Activated B cell treated with CpG ODN at 0.5 μM for 24 hours (primary cell): ENCODE results near the gene RABGAP1L. TPM values are rescaled to one million over a fixed set of nuclear protein-coding genes. Genes with fewer than 3 reads are reported as not detected.

ENCODE experiments used
- ATAC-seq: fragments of 200-7000 bp; cut with Tn5 transposase; one replicate; pipeline ENCODE4 v1.10.0; 2021; ENCODE audit warnings: low read depth, mild to moderate bottlenecking, moderate library complexity
- CTCF ChIA-PET: fragments of 350-600 bp; sonication (Branson Sonifier 250); formaldehyde crosslinking; loops from one replicate; lab custom pipeline; 2021; ENCODE audit warnings: antibody characterized with exemption; lab: Charles Lee
- POLR2A ChIA-PET: fragments of 350-600 bp; sonication (Branson Sonifier 250); formaldehyde crosslinking; loops from one replicate; lab custom pipeline; 2021; ENCODE audit warnings: antibody characterized with exemption; lab: Charles Lee
- DNase-seq: peaks from one replicate; pipeline ENCODE4 v3.0.0; 2022
- H3K27ac Mint-ChIP-seq: one replicate; pipeline ENCODE4 v1.8.0; 2020; ENCODE audit warnings: mixed read lengths
- H3K27me3 Mint-ChIP-seq: one replicate; pipeline ENCODE4 v1.8.0; 2021; ENCODE audit warnings: mixed read lengths
- H3K36me3 Mint-ChIP-seq: one replicate; pipeline ENCODE4 v1.8.0; 2021; ENCODE audit warnings: low read depth, mixed read lengths
- H3K4me1 Mint-ChIP-seq: one replicate; pipeline ENCODE4 v1.8.0; 2021; ENCODE audit warnings: mixed read lengths
- H3K4me3 Mint-ChIP-seq: one replicate; pipeline ENCODE4 v1.8.0; 2020; ENCODE audit warnings: mild to moderate bottlenecking, mixed read lengths
- H3K9me3 Mint-ChIP-seq: one replicate; pipeline ENCODE4 v1.8.0; 2020; ENCODE audit warnings: mixed read lengths
- CTCF ChIP-seq: fragments of 200-600 bp; IDR thresholded peaks from one replicate; pipeline ENCODE4 v1.8.0; 2022; ENCODE audit warnings: antibody characterized with exemption, mild to moderate bottlenecking
- intact Hi-C: fragments of 100-400 bp; cut with micrococcal nuclease; formaldehyde crosslinking; loops from one replicate; pipeline ENCODE4 v1.15.1; 2024
- total RNA-seq: library from RNA; stranded (reverse); gene quantifications from 2 replicates; pipeline ENCODE4 v1.2.3, GENCODE V29; 2022

The RABGAP1L gene
- total RNA-seq, 1 donor from 2014 or later, result 126 TPM

GRCh38 chr1:174797398-174797797 is 638.1 kb downstream of the RABGAP1L start:
- H3K4me3 Mint-ChIP-seq, result no peak overlapping the region
- TF ChIP-seq CTCF, result no peak
- no peaks in the 10 kb centered on the region for H3K27me3 Mint-ChIP-seq
- DNase-seq (no peak), ATAC-seq (no peak)
- H3K27ac Mint-ChIP-seq, result no peak overlapping the region
- ChIA-PET CTCF (no interaction called here), POLR2A (no interaction called here)
- intact Hi-C loops, result no loop called here
- H3K4me1 Mint-ChIP-seq, result peaks cover 5% of the 10 kb centered on the region
- H3K36me3 Mint-ChIP-seq, result no peaks in the 10 kb centered on the region
- H3K9me3 Mint-ChIP-seq, result no peaks in the 10 kb centered on the region

GRCh38 chr1:174799136-174799479 is 639.8 kb downstream of the RABGAP1L start:
- no peaks in the 10 kb centered on the region for H3K36me3 Mint-ChIP-seq
- H3K4me1 Mint-ChIP-seq, result peaks cover 11% of the 10 kb centered on the region
- no peak overlapping the region for H3K27ac Mint-ChIP-seq
- no peak for TF ChIP-seq CTCF
- POLR2A ChIA-PET, result interaction anchor here (0.5 to 2.1 kb wide), 18 partner anchors 10 to 777 kb away, joined by 3 to 61 read pairs (median 5); partner anchors contain the start of genes CACYBP, MRPS14 and RC3H1
- intact Hi-C loops, result loop anchor here (1.0 to 2.0 kb wide), 3 partner anchors 22 to 224 kb away; partner anchors contain the start of genes CACYBP and MRPS14
- no peak for ATAC-seq
- CTCF ChIA-PET, result interaction anchor here (1.0 to 1.7 kb wide), 4 partner anchors 30 to 200 kb away, joined by 3 to 6 read pairs (median 5); no protein-coding TSS in a partner anchor
- no peak for DNase-seq
- H3K9me3 Mint-ChIP-seq, result no peaks in the 10 kb centered on the region
- H3K4me3 Mint-ChIP-seq, result no peak overlapping the region
- H3K27me3 Mint-ChIP-seq, result no peaks in the 10 kb centered on the region

DNA sequence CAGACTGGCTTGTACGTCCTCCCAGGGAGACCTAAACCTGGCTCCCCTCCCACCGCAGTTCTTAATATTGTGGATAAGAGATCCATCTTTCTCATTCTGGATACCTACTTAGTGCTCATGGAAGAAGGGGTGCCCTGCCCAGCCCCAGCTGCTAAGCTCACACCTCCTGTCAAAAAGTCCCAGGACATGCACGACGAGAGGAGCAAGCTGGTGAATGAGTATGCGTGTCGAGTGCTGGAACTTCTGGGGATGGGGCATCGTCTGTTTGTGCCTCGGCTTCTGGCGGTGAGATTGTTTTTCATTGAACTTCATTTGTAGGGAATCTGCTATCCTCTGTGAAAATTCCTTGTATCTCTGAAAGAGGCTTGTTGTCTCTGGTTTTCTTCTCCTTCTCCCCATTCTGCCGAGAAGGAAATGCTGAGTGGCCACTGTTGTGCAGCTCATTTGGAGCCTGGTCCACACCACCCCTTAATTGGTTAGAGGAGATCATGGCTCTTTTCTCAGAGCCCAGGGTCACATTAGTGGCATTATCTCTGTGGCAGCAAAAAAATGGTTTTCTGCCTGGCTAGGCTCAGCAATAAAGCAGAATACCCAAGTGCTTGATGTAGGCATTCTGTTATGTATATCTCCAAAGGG is 641.0 kb downstream of the RABGAP1L start:
- CTCF ChIA-PET, result interaction anchor here (1.0 to 1.7 kb wide), 4 partner anchors 31 to 198 kb away, joined by 3 to 6 read pairs (median 5); no protein-coding TSS in a partner anchor
- no peak for TF ChIP-seq CTCF
- POLR2A ChIA-PET, result interaction anchor here (0.6 to 2.1 kb wide), 15 partner anchors 9 to 778 kb away, joined by 3 to 61 read pairs (median 6); partner anchors contain the start of genes CACYBP, MRPS14 and RC3H1
- peaks cover 11% of the 10 kb centered on the region for H3K4me1 Mint-ChIP-seq
- no peak overlapping the region for H3K27ac Mint-ChIP-seq
- H3K9me3 Mint-ChIP-seq, result no peaks in the 10 kb centered on the region
- H3K36me3 Mint-ChIP-seq, result no peaks in the 10 kb centered on the region
- no peaks in the 10 kb centered on the region for H3K27me3 Mint-ChIP-seq
- intact Hi-C loops, result loop anchor here (2.0 to 5.0 kb wide), 2 partner anchors 14 to 72 kb away; no protein-coding TSS in a partner anchor
- no peak for DNase-seq
- H3K4me3 Mint-ChIP-seq, result no peak overlapping the region
- no peak for ATAC-seq

DNA sequence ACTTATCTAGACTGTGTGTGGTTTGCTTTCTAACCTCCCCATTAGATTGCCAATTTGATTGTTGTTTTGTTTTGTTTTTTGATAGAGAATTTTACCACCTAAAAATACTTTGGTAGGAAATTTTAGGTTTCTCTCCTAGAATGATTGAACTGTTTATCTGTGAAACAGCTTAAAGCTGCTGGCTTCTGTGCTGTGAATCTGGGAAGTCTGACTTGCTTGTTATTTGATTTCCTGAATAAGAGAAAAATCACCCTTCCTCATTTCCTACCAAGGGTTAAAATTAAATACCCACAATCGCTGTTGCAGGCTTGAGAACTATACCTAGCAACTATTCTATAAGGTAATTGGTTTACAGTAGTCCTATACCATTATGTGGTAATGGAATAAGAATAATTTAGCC is 641.6 kb downstream of the RABGAP1L start:
- ChIA-PET CTCF (no interaction called here), POLR2A (interaction anchor here (1.8 to 2.1 kb wide), 3 partner anchors 153 to 198 kb away, joined by 6 to 61 read pairs (median 7); partner anchors contain the start of gene CACYBP)
- Mint-ChIP-seq H3K4me3 (no peak overlapping the region), H3K9me3 (no peaks in the 10 kb centered on the region), H3K27me3 (no peaks in the 10 kb centered on the region), H3K27ac (no peak overlapping the region), H3K36me3 (no peaks in the 10 kb centered on the region), H3K4me1 (peaks cover 11% of the 10 kb centered on the region)
- DNase-seq (no peak), ATAC-seq (no peak)
- TF ChIP-seq CTCF, result no peak
- intact Hi-C loops, result loop anchor here (2.0 to 5.0 kb wide), 2 partner anchors 14 to 71 kb away; no protein-coding TSS in a partner anchor

DNA sequence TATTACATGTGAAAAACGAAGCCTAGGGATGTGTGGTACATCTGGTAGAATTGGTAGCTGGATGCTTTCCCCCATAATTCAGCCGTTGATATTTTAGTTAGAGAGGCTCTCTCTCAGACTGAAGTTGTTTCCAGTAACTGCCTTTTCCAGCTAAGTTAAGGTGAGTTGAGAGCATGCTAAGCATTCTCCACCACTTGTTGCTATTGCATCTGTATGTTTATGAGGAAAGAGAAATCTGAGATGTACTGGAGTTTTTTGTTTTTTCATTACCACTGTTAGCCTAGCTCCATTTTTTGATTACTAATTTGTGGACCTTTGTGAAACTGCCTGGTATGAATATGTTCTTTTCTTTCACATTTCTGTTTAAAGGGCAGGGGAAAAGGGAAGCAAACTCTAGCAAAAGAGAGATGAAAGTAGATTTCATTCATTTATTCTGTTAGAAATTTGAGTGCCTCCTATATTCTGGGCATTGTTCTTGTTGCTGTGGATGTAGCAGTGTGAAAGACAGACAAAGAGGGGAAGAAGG is 650.5 kb downstream of the RABGAP1L start:
- CTCF ChIA-PET, result interaction anchor here (0.6 kb wide), 1 partner anchor 176 kb away, joined by 6 read pairs; no protein-coding TSS in a partner anchor
- H3K27ac Mint-ChIP-seq, result peak overlapping the region; percentile 1
- H3K9me3 Mint-ChIP-seq, result no peaks in the 10 kb centered on the region
- TF ChIP-seq CTCF, result no peak
- H3K4me3 Mint-ChIP-seq, result no peak overlapping the region
- H3K36me3 Mint-ChIP-seq, result peaks cover 19% of the 10 kb centered on the region
- ATAC-seq, result no peak
- intact Hi-C loops, result no loop called here
- H3K27me3 Mint-ChIP-seq, result no peaks in the 10 kb centered on the region
- DNase-seq, result no peak
- peaks cover 16% of the 10 kb centered on the region for H3K4me1 Mint-ChIP-seq
- POLR2A ChIA-PET, result interaction anchor here (2.3 kb wide), 1 partner anchor 10 kb away, joined by 7 read pairs; no protein-coding TSS in a partner anchor
